MM.1S (cell line): Measurements from ENCODE around the gene SRPK2.
"Not testable (repeated sequence)": the region's sequence is repeated elsewhere in the genome, so short reads cannot be mapped to it uniquely, and the experiment has no call there.

Experiments
- DNase-seq: peaks from one replicate; pipeline ENCODE4 v3.0.0-alpha.2; 2015
- H2AFZ ChIP-seq: fragments of 300-600 bp; sonication (generic); 2 replicates; pipeline ENCODE4 v1.6.0; 2016; ENCODE audit warnings: antibody characterized with exemption, low read length
- H3F3A ChIP-seq: fragments of 300-600 bp; sonication (generic); 2 replicates; pipeline ENCODE4 v1.6.1; 2016; ENCODE audit warnings: mild to moderate bottlenecking, antibody characterized with exemption, low read length, moderate library complexity, mixed read lengths; ENCODE audit not compliant: insufficient read depth
- H3K27ac ChIP-seq: fragments of 300-600 bp; sonication (generic); 2 replicates; pipeline ENCODE4 v1.5.1; 2016; ENCODE audit warnings: mild to moderate bottlenecking, low read length
- H3K27me3 ChIP-seq: fragments of 300-600 bp; sonication (generic); replicated peaks from 2 replicates; pipeline ENCODE4 v1.6.0; 2016; ENCODE audit warnings: low read length; ENCODE audit not compliant: insufficient read depth
- H3K36me3 ChIP-seq: fragments of 300-600 bp; sonication (generic); replicated peaks from 2 replicates; pipeline ENCODE4 v1.6.1; 2016; ENCODE audit warnings: mild to moderate bottlenecking, low read length, mixed read lengths; ENCODE audit not compliant: insufficient read depth
- H3K4me1 ChIP-seq: fragments of 300-600 bp; sonication (generic); 2 replicates; pipeline ENCODE4 v1.6.1; 2016; ENCODE audit warnings: low read length, mixed read lengths
- H3K4me2 ChIP-seq: fragments of 300-600 bp; sonication (generic); 2 replicates; pipeline ENCODE4 v1.6.0; 2016; ENCODE audit warnings: low read depth, low read length
- H3K4me3 ChIP-seq: fragments of 300-600 bp; sonication (generic); 2 replicates; pipeline ENCODE4 v1.5.1; 2016; ENCODE audit warnings: low read length, mixed read lengths
- H3K79me2 ChIP-seq: fragments of 300-600 bp; sonication (generic); 2 replicates; pipeline ENCODE4 v1.6.1; 2016; ENCODE audit warnings: mixed run types, low read length, mixed read lengths
- H3K9ac ChIP-seq: fragments of 300-600 bp; sonication (generic); 2 replicates; pipeline ENCODE4 v1.6.1; 2016; ENCODE audit warnings: low read length, mixed read lengths
- H3K9me2 ChIP-seq: fragments of 300-600 bp; sonication (generic); replicated peaks from 2 replicates; pipeline ENCODE4 v1.6.1; 2016; ENCODE audit warnings: mild to moderate bottlenecking, low read length, mixed read lengths; ENCODE audit not compliant: insufficient read depth
- H3K9me3 ChIP-seq: fragments of 300-600 bp; sonication (generic); replicated peaks from 2 replicates; pipeline ENCODE4 v1.6.1; 2016; ENCODE audit warnings: mild to moderate bottlenecking, low read length, mixed read lengths; ENCODE audit not compliant: insufficient read depth
- H4K20me1 ChIP-seq: fragments of 300-600 bp; sonication (generic); 2 replicates; pipeline ENCODE4 v1.6.1; 2016; ENCODE audit warnings: mild to moderate bottlenecking, low read length, moderate library complexity, mixed read lengths; ENCODE audit not compliant: insufficient read depth
- CTCF ChIP-seq: fragments of 300-600 bp; sonication (generic); IDR thresholded peaks from 2 replicates; pipeline ENCODE4 v1.5.1; 2016; ENCODE audit warnings: antibody characterized with exemption, low read length, mixed read lengths
- EZH2 ChIP-seq: fragments of 300-600 bp; sonication (generic); optimal IDR thresholded peaks from 2 replicates; pipeline ENCODE3; 2017; ENCODE audit warnings: low read depth, mild to moderate bottlenecking, antibody characterized with exemption, low read length, mixed read lengths
- EZH2phosphoT487 ChIP-seq: fragments of 300-600 bp; sonication (generic); IDR thresholded peaks from 2 replicates; pipeline ENCODE4 v1.6.1; 2018; ENCODE audit warnings: antibody characterized with exemption, low read length

Gene SRPK2

GRCh38 chr7:105409775-105410174, 21.1 kb upstream of the SRPK2 start:
- not testable (repeated sequence) for H3K27ac ChIP-seq, H3K36me3 ChIP-seq, H3K4me2 ChIP-seq, H3K9ac ChIP-seq, H2AFZ ChIP-seq, H3K79me2 ChIP-seq, H3K4me3 ChIP-seq, DNase-seq, H3K27me3 ChIP-seq, H3K9me3 ChIP-seq, H3K9me2 ChIP-seq, H3F3A ChIP-seq, H3K4me1 ChIP-seq, H4K20me1 ChIP-seq

DNA sequence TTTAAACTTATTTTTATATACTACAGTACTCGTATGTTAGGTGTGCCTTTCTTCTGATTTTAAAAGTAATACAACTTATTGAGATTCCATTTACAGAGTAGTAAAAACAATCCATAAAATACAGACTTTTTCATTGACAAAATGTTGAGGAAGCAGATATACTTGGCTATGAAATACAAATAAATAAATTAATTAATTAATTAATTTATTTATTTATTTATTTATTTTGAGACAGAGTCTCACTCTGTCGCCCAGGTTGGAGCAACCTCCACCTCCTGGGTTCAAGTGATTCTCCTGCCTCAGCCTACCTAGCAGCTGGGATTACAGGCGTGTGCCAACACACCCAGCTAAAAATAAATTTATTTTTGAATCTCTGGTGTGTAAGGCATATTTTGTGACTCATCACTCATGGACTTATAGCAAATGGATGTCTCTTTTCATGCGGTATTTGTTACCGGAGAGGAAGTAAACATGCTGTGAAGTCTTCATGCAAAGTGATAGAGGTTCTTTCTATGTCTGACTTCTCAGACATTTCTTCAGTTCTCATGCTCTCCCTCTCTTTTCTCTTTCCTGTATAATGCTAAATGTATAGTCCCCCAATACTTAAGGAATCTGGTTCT, 20.2 kb upstream of the SRPK2 start:
- Histone ChIP-seq H2AFZ (no peak overlapping the region), H3K27ac (no peak overlapping the region), H3K79me2 (no peaks in the 10 kb centered on the region), H3K4me1 (no peaks in the 10 kb centered on the region), H4K20me1 (no peaks in the 10 kb centered on the region), H3K36me3 (no peaks in the 10 kb centered on the region), H3F3A (no peaks in the 10 kb centered on the region), H3K9me2 (no peaks in the 10 kb centered on the region), H3K4me3 (no peak overlapping the region), H3K4me2 (no peak overlapping the region), H3K9me3 (no peaks in the 10 kb centered on the region), H3K9ac (no peak overlapping the region), H3K27me3 (no peaks in the 10 kb centered on the region)
- DNase-seq = no peak
- no peak for TF ChIP-seq CTCF

DNA sequence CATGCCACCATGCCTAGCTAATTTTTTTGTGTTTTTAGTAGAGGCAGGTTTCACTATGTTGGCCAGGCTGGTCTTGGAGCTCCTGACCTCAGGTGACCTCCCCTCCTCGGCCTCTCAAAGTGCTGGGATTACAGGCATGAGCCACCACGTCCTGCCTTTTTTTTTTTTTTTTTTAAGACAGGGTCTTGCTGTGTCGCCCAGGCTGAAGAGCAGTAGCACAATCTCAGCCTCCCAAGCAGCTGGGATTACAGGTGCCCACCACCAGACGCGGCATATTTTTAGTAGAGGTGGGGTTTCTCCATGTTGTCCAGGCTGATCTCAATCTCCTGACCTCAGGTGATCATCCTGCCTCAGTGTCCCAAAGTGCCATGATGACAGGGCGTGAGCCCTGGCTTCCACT, 14.4 kb upstream of the SRPK2 start:
- Histone ChIP-seq H2AFZ (no peak overlapping the region), H3K9ac (no peak overlapping the region), H3K79me2 (no peaks in the 10 kb centered on the region), H3K27ac (no peak overlapping the region), H3K4me2 (no peak overlapping the region), H3F3A (no peaks in the 10 kb centered on the region), H3K4me1 (no peaks in the 10 kb centered on the region), H3K9me2 (no peaks in the 10 kb centered on the region), H3K36me3 (no peaks in the 10 kb centered on the region), H3K27me3 (no peaks in the 10 kb centered on the region), H3K4me3 (no peak overlapping the region), H3K9me3 (no peaks in the 10 kb centered on the region), H4K20me1 (no peaks in the 10 kb centered on the region)
- TF ChIP-seq EZH2phosphoT487 = no peak
- TF ChIP-seq CTCF = no peak
- no peak for TF ChIP-seq EZH2
- no peak for DNase-seq

DNA sequence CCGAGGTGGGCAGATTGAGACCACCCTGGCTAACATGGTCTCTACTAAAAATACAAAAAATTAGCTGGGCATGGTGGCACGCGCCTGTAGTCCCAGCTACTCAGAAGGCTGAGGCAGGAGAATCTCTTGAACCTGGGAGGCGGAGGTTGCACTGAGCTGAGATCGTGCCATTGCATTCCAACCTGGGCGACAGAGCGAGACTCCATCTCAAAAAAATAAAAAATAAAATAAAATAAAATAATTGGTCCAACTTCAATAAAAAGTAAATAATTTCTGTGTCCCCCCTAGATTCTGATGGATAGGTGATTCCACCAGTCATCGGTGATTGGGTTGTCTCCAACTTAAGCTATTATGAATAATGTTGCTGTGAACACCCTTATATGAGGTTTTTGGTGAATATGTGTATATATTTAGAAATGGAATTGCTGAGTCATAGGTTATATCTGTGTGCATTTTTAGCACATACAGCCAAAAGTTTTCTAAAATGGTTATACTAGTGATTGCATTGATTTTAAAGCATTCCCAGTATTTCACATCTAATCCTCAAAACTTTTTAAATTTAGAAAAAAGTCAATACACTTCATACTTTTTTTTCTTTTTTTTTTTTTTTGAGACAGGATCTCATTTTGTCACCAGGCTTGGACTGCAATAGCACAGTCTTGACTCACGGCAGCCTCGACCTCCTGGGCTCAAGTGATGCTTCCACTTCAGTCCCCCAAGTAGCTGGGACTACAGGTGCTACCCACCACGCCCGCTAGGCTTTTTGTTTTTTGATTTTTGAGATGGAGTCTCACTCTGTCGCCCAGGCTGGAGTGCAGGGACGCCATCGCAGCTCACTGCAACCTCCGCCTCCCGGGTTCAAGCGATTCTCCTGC, 13.7 kb upstream of the SRPK2 start:
- no peaks in the 10 kb centered on the region for H3K4me1 ChIP-seq
- H3K9me3 ChIP-seq = no peaks in the 10 kb centered on the region
- H4K20me1 ChIP-seq = no peaks in the 10 kb centered on the region
- no peak overlapping the region for H2AFZ ChIP-seq
- TF ChIP-seq EZH2 (no peak), EZH2phosphoT487 (no peak), CTCF (no peak)
- no peaks in the 10 kb centered on the region for H3F3A ChIP-seq
- no peak overlapping the region for H3K27ac ChIP-seq
- H3K4me2 ChIP-seq = no peak overlapping the region
- no peaks in the 10 kb centered on the region for H3K27me3 ChIP-seq
- H3K9ac ChIP-seq = no peak overlapping the region
- no peak for DNase-seq
- no peak overlapping the region for H3K4me3 ChIP-seq
- H3K36me3 ChIP-seq = no peaks in the 10 kb centered on the region
- no peaks in the 10 kb centered on the region for H3K79me2 ChIP-seq
- no peaks in the 10 kb centered on the region for H3K9me2 ChIP-seq
